GM10266 (cell line): Measurements from ENCODE around the gene OBI1.

Experiments
- DNase-seq: peaks from one replicate; pipeline ENCODE4 v3.0.0; 2012; ENCODE audit errors: extremely low spot score
- CTCF ChIP-seq: IDR thresholded peaks from 2 replicates; pipeline ENCODE4 v1.5.1; 2012; ENCODE audit warnings: mild to moderate bottlenecking, low read depth; ENCODE audit not compliant: control insufficient read depth, insufficient read depth; ENCODE audit errors: missing control alignments

The OBI1 gene

GRCh38 chr13:78638216-78638615 is 20.7 kb downstream of the OBI1 start:
- DNase-seq = no peak
- TF ChIP-seq CTCF = no peak

GRCh38 chr13:78636495-78636894 is 22.5 kb downstream of the OBI1 start:
- no peak for DNase-seq
- TF ChIP-seq CTCF = no peak

GRCh38 chr13:78632996-78633395 is 26.0 kb downstream of the OBI1 start:
- no peak for TF ChIP-seq CTCF
- DNase-seq = no peak

GRCh38 chr13:78631077-78631476 is 27.9 kb downstream of the OBI1 start:
- DNase-seq = no peak
- TF ChIP-seq CTCF = no peak

- no peak for TF ChIP-seq CTCF
- DNase-seq = no peak
Observed at GRCh38 chr13:78630511-78630910, 28.4 kb downstream of the OBI1 start.

- no peak for TF ChIP-seq CTCF
- DNase-seq = no peak
Observed at GRCh38 chr13:78625384-78625783, 33.6 kb downstream of the OBI1 start.

- no peak for TF ChIP-seq CTCF
- no peak for DNase-seq
Observed at GRCh38 chr13:78623132-78623531, 35.8 kb downstream of the OBI1 start.

- no peak for DNase-seq
Observed at GRCh38 chr13:78620936-78621470, 38.0 kb downstream of the OBI1 start.

More at GRCh38 chr13:78620936-78621470, 38.0 kb downstream of the OBI1 start:
- TF ChIP-seq CTCF = no peak
